Panc1 (cell line): ENCODE data around the gene WNT3A.
"Not testable (repeated sequence)": the region's sequence is repeated elsewhere in the genome, so short reads cannot be mapped to it uniquely, and the experiment has no call there.

ENCODE experiments used
- POLR2AphosphoS5 ChIP-seq: IDR thresholded peaks from 2 replicates; pipeline ENCODE4 v1.6.1; 2012; ENCODE audit warnings: mild to moderate bottlenecking, low read depth, low read length, moderate library complexity
- SIN3A ChIP-seq: IDR thresholded peaks from 2 replicates; pipeline ENCODE4 v1.6.1; 2012; ENCODE audit warnings: low read depth, mild to moderate bottlenecking, low read length, moderate library complexity, borderline replicate concordance; ENCODE audit not compliant: insufficient read depth
- TF ChIP-seq, protein P1 (sequence below): fragments of 450-650 bp; IDR thresholded peaks from 2 replicates; pipeline ENCODE4 v1.5.1; 2017; ENCODE audit warnings: mild to moderate bottlenecking
- TF ChIP-seq, protein P2 (sequence below), 2 experiments: IDR thresholded peaks; 2 replicates each; pipeline ENCODE4 v1.6.1; 2011 to 2012; ENCODE audit warnings: low read depth in 2 of 2, control low read depth in 1 of 2, low read length in 1 of 2, mild to moderate bottlenecking in 1 of 2, moderate library complexity in 1 of 2; ENCODE audit not compliant: insufficient read depth in 1 of 2

DNA sequence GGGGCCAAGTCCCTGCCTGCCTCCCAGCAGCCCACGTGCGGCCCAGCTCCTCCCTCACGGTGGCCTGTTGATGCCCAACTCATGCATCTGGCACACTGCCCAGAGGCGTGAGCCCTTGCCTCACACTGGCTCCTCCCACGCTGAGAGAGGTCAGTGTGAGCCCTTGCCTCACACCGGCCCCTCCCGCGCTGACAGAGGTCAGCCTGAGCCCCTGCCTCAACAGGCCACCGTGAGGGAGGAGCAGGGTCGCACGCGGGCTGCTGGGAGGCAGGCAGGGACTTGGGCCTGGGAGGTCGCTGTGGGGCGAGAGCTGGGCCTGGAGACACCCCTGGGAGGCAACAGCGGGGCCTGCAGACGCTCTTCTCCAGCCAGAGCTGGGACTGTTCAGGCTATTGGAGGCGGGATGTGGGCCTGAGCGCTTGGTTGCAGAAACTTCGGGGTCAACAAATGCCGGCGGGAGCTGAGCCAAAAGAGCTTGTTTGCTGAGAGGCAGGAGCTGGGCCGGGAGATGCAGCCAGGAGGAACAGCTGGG, 33.9 kb upstream of the WNT3A start:
- TF ChIP-seq, protein P1, sequence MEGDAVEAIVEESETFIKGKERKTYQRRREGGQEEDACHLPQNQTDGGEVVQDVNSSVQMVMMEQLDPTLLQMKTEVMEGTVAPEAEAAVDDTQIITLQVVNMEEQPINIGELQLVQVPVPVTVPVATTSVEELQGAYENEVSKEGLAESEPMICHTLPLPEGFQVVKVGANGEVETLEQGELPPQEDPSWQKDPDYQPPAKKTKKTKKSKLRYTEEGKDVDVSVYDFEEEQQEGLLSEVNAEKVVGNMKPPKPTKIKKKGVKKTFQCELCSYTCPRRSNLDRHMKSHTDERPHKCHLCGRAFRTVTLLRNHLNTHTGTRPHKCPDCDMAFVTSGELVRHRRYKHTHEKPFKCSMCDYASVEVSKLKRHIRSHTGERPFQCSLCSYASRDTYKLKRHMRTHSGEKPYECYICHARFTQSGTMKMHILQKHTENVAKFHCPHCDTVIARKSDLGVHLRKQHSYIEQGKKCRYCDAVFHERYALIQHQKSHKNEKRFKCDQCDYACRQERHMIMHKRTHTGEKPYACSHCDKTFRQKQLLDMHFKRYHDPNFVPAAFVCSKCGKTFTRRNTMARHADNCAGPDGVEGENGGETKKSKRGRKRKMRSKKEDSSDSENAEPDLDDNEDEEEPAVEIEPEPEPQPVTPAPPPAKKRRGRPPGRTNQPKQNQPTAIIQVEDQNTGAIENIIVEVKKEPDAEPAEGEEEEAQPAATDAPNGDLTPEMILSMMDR: not testable (repeated sequence)
- TF ChIP-seq POLR2AphosphoS5, SIN3A: not testable (repeated sequence)
- TF ChIP-seq, protein P2, sequence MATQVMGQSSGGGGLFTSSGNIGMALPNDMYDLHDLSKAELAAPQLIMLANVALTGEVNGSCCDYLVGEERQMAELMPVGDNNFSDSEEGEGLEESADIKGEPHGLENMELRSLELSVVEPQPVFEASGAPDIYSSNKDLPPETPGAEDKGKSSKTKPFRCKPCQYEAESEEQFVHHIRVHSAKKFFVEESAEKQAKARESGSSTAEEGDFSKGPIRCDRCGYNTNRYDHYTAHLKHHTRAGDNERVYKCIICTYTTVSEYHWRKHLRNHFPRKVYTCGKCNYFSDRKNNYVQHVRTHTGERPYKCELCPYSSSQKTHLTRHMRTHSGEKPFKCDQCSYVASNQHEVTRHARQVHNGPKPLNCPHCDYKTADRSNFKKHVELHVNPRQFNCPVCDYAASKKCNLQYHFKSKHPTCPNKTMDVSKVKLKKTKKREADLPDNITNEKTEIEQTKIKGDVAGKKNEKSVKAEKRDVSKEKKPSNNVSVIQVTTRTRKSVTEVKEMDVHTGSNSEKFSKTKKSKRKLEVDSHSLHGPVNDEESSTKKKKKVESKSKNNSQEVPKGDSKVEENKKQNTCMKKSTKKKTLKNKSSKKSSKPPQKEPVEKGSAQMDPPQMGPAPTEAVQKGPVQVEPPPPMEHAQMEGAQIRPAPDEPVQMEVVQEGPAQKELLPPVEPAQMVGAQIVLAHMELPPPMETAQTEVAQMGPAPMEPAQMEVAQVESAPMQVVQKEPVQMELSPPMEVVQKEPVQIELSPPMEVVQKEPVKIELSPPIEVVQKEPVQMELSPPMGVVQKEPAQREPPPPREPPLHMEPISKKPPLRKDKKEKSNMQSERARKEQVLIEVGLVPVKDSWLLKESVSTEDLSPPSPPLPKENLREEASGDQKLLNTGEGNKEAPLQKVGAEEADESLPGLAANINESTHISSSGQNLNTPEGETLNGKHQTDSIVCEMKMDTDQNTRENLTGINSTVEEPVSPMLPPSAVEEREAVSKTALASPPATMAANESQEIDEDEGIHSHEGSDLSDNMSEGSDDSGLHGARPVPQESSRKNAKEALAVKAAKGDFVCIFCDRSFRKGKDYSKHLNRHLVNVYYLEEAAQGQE (IDR thresholded peaks at IDR 0.05; ENCODE audit: insufficient read depth in 1 of 2, low read depth in 2 of 2, low read length in 1 of 2): not testable (repeated sequence)
